Activated effector memory CD4-positive, alpha-beta T cell treated with Interleukin-2 at 50 U/mL for 16 hours (primary cell): ENCODE measurements around the gene PCDHGA1.

Experiments
- DNase-seq: peaks from one replicate; pipeline ENCODE4 v3.0.0-alpha.2; 2020

Gene PCDHGA1

DNA sequence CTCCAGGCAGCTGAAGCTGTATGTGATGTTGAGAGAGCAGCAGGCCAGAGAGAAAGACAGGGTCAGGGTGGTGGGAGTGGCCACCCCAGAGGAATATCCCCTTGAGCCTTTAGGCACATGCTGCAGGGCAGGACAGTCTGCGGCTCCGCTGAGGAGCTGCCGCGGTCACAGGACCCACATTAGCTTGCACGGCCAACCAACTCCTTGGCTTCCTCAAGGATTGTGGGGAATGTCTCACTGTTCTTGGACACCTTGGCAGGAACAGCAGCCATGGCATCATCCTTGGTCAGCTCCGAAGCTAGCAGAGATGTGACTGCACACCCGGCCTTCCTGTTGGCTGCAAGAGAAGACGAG lies 186.3 kb downstream of the PCDHGA1 start:
- no peak for DNase-seq

DNA sequence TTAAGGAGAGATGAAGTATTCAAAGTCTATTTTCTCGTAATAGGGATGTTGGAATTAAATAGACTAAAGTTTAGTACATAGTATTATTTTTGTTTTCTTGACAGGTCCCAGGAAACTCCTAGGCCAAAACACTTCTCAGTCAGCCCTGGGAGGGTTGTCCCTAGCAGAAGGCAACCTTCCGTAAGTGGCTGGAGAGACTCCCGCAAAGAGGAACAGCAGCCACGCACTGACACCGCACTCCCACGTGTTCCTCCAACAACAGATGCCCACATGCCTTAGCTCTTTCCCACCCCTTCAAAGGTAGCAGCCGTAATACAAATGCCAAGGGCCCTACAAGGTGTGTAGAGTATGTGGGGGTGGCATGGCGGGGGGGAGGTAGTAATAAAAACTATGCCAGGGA lies 187.0 kb downstream of the PCDHGA1 start:
- no peak for DNase-seq

DNA sequence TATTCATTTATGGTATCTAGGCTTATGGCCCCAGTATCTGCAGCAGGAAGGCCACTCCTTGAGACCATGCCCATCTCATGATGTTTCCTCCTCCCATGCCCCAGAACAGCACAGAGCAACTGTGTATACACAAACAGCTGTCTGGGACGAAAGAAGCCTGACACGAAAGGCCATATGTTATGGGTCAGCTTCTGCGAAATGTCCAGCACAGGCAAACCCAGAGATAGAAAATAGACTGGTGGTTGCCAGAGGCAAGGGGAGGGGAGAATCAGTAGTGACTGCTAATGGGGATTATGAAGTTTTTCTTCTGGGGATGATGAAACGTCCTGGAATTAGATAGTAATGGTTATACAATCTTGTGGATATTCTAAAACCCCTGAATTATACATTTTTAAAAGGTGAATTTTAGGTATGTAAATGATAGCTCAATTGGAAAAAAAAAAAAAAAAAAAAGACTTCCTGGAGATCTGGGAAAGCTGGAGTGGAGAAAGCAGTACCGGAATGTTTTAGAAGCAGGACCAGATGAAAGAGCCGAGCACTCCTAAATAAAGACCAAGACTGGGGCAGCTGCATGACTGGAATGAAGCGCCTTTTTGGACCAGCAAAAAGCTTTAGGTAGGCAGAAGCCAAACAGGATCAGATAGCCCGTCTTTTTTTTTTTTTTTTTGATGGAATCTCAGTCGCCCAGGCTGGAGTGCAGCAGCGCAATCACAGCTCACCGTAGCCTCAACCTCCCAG lies 187.7 kb downstream of the PCDHGA1 start:
- DNase-seq: no peak

DNA sequence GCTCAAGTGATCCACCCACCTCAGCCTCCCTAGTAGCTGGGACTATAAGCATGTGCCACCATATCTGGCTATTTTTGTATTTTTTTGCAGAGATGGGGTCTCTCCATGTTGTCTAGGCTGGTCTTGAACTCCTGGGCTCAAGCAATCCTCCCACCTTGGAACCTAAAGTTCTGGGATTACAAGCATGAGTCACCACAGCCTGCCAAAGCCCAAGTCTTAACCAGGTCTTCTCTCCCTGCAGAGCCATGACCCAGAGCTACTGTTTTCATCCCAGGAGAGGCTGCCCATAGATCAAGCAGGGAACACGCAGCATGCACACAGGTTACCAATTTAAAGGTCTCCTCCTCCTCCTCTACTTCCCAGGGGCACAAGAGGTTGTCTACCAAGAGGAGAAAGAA lies 188.3 kb downstream of the PCDHGA1 start:
- DNase-seq: no peak

DNA sequence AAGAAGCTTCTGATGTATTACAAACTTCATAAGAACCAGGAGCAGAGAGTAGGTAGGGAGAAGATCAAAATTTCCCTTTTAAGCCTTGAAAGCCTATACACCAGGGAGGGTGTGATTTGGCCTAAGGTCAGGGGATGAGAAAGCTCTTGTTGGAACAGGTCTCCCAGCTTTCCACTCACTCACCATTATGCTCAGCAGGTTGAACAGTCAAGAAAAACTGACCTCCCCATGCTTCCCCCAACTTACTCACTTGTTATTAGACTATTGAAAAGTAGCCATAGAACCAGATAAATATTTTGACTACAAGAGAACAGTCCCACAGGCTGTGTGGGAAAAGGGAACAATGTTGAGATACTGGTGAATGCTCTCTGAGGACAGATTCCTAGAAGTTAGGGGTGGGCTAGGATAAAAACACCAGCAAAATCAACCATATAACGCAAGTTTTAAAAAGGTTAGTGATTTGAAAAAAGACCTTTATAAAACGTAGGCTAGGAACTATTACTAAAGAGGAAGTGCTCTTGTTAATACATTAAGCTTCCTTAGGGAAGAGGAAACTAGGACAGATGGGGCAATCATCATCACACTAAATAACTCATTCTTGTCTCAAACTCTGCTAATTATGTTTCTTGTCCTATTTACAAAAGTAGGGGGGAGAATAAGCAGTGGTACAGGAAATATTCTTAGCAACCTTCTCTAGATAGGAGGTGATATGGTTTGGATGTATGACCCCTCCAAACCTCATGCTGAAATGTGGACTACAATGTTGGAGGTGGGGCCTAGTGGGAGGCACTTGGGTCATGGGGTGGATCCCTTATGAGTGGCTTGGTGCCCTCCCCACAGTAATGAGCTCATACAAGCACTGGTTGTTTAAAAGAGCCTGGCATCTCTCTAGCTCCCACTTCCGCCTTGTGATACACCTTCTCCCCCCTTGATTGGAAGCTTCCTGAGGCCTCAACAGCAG lies 189.6 kb downstream of the PCDHGA1 start:
- DNase-seq: no peak

DNA sequence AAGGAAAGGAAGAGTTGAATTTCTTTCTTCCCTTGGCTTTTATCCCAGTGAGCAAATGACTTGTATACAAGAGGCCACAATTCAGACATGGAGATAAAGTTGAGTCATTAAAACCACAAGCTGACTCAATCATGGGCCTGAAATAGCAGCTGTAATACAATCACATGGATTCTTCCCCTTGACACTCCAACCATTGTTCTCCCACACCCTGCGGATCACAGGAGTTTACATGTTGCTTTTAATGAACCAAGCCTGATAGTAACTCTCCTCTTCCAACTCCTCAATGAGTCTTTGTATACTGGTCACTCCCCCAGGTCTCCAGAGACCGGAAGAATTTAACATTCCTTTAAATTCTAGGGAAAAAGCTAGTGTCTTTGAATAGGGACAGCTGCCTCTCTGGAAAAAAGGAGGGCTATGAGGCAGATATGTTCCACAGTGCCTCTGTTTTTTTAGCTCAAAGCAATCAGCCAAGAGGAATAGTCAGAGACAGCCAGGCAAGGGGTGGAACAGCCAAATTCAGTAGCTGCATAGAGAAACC lies 191.0 kb downstream of the PCDHGA1 start:
- no peak for DNase-seq

DNA sequence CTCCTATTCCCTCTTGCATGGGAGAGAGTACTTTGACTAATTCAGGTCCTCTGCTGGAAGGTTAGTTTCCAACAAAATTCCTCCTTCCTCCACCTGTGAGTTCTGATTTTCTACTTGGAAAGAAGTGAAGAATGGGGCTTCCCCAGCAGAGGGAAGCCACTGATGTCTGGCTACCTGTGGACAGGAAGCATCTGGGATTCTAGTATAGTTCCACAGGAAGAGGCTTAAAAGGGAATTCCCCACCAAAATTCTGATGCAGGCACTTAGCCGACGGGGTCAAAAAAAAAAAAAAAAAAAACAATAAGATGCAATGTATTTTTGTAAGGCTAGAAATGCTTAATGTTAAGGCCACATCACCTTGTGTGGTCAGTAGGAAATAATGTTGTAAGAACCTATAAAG lies 192.0 kb downstream of the PCDHGA1 start:
- DNase-seq: no peak

DNA sequence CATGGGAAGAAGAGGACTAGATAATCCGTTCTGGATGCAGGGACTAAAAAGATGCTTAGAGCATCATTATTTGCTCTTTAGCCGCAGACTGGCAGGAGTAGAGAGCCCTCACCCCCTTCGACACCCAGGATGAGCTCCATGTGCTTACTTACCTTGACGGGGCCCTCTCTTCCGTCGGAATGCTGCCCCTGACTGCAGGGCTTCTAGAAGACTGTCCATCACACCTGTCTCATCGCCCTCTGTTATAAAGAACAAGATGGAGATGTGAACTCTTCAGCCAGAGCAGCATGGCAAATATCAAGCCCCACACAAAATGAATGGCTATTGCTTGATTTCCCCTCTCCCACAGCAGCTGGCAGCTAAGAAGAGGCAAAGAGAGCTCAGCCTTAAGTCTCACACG lies 193.7 kb downstream of the PCDHGA1 start:
- no peak for DNase-seq

DNA sequence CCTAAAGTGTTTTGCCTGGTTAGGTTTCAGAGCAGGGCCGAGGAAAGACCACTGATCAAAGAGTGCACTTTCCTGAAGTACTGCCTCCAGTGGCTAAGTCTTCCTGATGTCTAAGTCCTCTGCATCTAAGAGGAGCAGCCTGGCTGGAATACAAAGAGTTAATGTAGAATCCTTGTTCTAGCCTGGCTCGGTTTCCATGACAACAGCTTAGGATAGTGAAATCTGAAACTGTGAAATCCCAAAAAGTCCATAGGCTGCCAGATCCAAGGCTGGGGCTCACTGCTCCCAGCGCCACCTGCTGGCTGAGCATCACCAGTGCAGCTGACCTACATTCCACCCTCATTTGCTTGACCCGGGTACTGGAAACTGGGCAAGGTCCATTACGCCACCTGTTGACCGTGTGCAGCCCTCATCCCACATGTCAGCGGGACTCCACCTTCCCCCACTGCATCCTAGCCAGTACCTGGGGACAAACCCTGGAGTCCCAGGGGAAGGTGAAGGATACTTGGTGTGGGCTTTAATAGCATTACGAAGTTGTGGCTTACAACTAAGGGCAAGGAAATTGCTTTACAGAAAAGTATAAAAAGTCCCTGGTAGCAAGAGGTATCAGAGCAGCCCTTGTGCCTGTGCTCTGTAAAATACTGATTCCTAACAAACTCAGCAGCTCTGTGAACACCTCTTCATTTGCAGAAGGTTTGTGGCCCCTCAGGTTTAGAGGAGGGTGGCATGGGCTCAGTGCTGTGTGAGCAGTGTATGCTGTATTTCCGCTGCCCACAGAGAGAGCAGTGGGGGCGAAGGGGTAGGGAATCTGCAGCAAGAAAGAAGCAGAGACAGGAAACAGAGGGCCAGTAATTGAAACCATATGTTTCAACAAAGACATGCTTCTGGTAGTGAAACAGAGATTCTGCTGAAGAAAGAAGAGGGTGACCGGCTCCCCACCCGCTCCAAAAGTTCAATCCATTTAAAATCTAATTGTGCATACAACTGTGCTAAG lies 194.6 kb downstream of the PCDHGA1 start:
- peak; percentile 26 for DNase-seq

DNA sequence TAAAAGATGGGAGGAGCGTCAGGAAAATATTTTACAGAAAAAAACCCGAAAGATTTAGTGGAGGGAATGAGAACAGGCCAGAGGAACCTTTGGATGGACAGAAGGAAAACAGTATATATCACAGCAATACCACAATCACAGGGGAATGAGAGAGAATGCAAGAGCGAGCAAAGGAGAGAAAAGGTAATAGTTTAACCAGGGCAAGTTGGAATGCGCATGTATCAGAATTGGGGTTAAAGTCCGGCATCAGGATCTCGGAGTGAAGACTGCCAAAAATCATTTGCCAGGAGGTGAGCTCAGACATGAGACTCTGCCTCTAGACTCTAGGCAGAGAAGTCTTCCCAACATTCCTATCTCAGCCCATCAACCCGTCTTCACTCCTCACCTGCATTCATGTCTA lies 195.3 kb downstream of the PCDHGA1 start:
- DNase-seq: no peak

DNA sequence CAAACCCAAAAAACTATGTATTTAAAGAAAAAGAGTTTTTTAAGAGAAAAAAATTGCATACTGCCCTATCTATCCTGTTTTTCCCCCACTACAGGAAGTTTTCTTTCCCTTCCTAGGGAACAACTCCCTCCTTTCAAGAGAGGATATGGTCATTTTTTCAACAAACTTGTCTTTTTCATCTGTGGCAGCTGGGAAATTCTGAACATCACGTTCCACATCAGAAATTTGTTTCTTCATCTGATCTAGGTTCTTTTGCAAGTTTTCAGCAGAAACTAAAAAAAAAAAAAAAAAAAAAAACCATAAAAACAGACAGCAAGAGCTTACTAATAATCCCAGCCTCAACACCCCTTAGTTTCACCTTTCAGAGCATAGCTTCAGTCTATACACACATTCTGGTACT lies 197.1 kb downstream of the PCDHGA1 start:
- no peak for DNase-seq

DNA sequence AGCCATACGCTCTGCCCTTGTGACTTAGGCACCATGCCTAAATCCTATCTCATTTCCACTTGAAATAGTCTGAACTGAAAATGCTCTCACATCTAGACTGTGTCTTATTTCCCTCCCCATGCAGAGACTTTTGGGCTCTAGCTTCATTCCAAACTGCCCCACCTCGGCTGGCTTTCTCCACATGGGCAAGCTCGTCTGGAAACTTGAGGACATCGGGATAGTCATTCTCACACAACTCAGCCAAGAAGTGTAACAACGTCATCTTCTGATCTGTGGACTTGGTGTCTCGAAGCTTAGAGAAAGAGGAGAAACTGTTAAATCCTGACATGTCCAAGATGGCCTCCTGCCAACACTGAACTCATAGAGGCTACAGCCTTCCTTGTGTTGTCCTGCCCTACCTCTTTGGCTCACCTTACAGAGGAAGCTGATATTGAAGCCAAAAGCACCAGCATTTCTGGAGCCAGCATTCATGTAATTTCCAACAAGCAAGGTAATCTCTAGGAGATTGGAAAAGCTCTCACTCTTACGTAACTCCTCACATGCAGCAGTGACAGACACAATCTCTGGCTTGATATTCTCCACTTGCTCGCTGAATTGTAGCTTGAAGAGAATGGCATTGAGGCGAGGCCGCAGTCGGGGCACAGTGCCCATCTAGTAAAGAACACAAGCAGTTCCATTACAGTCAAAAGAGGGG lies 198.1 kb downstream of the PCDHGA1 start:
- no peak for DNase-seq

DNA sequence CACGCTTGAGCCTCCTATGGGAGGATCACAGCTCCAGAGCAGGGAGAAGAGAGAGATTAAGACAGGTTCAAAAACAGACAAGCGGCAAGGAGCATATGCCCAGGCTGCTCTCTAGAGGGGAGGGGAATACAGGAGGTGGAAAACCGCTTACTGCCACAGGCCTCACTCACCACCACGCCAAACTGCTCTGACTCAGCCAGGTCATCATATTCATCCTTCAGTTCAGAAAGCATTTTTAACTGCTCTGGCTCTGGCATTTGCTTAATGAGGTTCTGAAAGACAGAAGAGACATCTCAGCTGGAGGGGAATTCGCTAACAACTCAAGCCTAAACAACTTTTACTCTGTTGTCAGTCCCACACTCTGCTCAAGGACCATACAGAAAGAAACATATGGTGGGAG lies 198.7 kb downstream of the PCDHGA1 start:
- no peak for DNase-seq

DNA sequence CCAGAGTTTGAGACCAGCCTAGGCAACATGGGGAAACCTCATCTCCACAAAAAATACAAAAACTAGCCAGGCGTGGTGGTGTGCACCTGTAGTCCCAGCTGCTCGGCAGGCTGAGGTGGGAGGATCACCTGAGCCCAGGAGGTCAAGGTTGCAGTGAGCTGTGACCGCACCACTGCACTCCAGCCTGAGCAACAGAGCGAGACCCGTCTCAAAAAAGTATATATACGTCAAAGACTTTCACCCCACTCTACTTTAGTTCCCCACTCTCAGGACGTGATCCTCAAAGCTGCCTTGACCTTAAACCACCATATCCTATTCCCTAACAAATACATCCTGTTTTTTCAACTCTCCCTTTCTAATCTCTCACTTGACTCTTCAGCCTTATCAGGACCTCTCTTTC lies 199.6 kb downstream of the PCDHGA1 start:
- no peak for DNase-seq

DNA sequence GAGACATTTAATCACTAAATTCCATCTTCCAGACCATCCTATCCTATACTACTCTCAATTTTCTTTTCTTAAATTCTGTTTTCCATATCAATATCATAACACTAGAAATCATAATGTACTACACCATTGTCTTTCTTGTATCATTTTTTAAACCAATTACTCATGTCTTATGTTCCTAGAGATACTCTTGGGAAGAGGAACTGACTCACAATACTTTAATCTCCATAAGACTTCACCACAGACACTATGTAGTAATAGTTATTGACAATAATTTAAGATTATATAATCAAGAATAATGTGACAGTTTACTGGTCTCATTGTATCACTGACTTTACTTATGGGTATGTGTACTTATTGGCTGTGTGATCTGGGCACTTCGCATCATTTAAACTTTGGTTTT lies 202.4 kb downstream of the PCDHGA1 start:
- DNase-seq: no peak

DNA sequence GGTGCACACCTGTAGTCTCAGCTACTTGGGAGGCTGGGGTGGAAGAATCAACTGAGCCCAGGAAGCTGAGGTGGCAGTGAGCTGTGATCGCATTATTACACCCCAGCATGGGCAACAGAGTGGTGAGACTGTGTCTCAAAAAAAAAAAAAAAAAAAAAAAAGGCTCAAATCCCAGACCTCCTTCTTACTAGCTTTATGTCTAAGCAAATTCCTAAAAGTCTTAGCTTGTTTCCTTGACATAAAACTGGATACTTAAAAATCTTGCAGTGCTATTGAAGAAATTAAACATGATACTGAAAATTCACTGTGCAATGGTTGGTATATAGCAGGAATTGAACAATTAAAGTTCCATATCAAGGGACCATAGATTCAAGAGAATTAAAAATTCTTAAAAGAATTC lies 203.6 kb downstream of the PCDHGA1 start:
- no peak for DNase-seq

DNA sequence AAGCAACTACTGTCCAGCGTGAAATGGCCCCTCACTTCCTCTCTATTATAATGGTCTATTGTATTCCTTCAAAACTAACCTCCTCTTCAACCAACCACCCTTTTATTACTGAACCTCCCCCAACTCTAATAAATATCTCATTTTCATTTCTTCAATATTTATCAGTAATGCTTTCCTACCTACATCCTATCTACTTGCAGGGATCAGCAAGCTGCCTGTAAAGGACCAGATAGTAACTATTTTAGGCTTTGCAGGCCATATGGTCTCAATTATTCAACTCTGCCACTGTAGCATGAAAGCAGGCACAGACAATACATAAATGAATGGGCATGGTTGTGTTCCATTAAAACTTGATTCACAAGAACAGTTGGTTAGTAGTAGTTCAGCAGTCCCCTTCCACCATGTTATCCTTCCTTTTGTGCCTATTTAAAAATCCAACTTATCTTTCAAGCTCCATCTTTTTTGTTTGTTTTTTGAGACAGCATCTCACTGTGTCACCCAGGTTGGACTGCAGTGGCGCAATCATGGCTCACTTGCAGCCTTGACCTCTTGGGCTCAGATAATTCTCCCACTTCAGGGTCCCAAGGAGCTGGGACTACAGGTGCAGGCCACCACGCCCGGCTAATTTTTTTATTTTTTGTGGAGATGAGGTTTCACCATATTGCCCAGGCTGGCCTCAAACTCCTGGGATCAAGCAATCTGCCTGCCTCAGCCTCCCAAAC lies 204.3 kb downstream of the PCDHGA1 start:
- DNase-seq: no peak

DNA sequence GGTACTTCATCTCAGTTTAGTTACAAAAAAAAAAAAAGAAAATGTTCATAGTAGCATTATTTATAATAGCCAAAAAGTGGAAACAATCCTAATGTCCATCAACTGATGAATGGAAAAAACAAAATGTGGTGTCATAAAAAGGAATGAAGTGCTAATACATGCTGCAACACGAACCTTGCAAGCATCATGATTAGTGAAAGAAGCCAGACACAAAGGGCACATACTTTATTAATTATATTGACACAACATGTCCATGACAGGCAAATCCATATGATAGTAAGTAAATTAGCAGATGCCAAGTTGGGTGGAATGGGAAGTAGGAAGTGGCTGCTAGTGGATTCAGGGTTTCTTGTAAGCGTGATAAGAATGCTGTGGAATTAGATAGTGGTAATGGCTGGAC lies 212.7 kb downstream of the PCDHGA1 start:
- DNase-seq: no peak

DNA sequence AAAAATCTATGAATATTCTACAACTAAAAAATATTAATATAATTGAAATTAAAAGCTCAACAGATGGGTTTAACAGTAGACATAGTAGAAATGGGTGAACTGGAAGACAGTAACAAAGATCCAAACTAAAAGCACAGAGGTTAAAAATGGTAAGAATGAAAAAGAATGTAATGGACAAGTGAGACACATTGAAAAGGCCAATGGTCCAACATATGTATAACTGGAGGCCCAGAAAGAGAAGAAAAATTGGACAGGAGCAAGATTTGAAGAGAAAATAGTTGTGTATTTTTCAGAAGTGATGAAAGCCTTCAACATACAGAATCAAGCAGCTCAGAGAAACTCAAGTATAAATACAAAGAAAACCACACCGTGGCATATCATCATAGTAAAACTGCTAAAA lies 217.2 kb downstream of the PCDHGA1 start:
- DNase-seq: no peak

DNA sequence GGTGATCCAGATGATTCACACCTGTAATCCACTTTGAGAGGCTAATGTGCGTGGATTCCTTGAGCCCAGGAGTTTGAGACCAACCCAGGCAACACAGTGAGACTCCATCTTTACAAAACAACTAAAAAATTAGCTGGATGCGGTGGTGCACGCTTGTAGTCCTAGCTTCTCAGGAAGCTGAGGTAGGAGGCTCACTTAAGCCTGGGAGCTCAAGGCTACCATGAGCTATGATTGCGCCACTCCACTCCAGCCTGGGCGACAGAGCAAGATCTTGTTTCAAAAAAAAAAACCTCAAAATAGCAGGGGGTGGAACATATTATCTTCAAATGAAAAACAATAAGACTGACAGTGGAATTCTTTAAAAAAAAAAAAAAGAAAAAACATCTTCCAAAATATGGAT lies 217.6 kb downstream of the PCDHGA1 start:
- no peak for DNase-seq

DNA sequence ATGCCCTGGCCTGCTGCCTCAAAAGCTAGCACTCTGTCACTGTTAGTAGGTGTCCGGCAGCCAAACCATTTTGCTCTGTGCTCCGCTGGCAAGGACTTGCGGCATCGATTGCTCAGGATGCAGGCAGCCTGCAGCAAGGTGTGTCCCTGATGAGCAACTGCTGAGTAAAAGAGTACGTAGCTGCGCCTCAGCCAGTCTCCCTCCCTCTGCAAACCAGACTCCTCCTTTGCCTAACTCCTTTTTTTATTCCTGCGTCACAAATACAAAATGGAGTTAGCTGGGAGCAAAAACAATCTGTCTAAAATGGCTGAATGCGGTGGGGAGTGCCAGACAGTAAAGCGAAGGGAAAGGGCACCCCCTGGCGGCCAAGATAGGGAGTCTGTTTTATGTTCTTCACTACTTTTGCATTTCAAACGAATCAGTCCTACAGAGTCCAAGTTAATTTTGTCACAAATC lies 227.4 kb downstream of the PCDHGA1 start:
- DNase-seq: peak; percentile 58
